ENCODE results near the gene SDHAF4.
"Not testable (repeated sequence)": the region's sequence is repeated elsewhere in the genome, so short reads cannot be mapped to it uniquely, and the experiment has no call there.

SDHAF4 gene

DNA sequence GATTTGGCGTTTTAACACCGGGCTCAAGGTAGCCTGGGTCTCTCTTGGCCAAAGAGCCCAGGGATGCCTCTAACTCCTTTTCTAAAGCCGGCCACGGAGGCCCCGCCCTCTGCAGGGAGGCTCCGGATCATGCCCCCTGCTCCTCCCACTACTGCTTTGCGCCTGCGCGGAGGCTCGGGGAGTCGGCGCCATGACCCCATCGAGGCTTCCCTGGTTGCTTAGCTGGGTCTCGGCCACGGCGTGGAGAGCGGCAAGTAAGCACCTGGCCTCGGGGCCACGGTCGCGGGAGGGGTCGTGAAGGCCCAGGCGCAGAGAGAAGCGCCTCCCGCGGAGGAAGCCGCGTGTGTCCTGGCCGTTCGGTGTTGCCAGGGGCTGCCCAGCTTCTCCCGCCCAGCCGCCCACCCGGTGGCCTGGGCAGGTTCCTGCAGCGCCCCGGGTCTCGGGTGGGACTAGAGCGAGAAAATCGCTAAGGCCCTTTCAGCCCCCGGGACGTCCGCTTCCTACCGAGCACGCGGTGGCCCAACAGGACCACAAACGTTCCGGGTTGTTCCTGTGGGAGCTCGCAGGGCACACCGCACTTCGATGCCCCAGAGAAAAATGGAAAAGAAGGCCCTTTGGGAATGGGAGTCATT, at the start of gene SDHAF4:
TSS of gene SDHAF4 (plus strand) at position 180 of the 632 bp plus-strand sequence. CDS start at position 191, 11 bp downstream.
- peak; percentile 83 to 89 (median 88) for DNase-seq (ENCODE audit: low read depth in 4 of 4, low spot score in 1 of 4)

- DNase-seq (ENCODE audit: low read depth in 4 of 4, low spot score in 1 of 4), result no peak
Measured at GRCh38 chr6:70518723-70519122, 48.0 kb upstream of the SDHAF4 start.

DNA sequence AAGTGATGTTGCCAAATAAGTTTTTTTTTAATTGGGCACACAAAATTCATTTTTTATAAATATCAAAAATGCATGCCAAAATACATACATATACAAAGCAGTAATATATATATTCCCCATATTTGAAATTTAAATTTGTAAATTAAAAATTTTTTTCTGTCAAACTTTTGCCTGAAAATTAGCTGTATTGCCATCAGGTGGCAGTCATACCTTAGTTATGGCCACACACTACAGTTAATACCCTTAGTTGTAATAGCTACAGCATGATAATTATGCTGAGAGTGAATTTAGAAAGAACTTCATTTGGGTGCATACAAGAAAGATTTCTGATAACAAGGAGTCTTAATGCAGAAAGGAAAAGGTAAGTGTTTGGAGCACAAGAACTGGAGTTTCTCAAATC, 46.2 kb upstream of the SDHAF4 start:
- DNase-seq (ENCODE audit: low read depth in 4 of 4, low spot score in 1 of 4), result no peak

DNA sequence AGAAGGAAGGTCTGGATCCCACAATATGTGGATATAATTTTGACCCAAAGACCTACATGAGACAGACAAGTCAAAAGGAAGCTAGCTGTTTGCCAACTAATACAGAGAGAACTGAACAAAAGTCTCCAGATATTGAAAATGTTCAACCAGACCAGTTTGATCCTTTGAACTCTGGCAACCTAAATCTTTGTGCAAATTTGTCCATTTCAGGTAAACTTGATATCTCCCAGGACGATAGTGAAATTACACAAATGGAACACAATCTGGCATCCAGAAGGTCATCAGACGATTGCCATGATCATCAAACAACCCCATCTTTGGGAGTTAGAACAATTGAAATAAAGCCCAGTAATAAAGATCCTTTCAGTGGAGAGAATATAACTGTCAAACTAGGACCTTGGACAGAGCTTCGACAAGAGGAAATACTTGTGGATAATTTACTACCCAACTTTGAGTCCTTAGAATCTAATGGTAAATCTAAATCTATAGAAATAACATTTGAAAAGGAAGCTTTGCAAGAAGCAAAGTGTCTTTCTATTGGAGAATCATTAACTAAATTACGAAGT, 41.9 kb upstream of the SDHAF4 start:
- DNase-seq (ENCODE audit: low read depth in 4 of 4, low spot score in 1 of 4), result no peak

GRCh38 chr6:70527071-70527737, 39.5 kb upstream of the SDHAF4 start:
- no peak for DNase-seq (ENCODE audit: low read depth in 4 of 4, low spot score in 1 of 4)

DNA sequence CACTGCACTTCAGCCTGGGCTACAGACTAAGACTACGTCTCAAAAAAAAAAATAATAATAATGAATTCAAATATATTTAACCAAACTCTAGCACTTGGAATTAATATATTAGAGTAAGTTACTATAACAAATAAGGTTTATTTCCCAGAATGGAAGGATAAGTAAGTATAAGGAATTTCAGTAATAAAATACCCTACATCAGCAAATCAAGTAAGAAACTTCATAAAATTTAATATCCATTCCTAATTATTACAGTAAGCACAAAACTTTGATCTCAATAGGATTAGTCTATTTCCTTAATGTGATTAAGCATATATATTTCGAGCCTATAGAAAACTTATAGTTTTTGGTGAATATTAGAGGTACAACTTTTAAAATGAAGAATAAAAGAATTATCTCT, 36.7 kb upstream of the SDHAF4 start:
- no peak for DNase-seq (ENCODE audit: low read depth in 4 of 4, low spot score in 1 of 4)

- DNase-seq (ENCODE audit: low read depth in 4 of 4, low spot score in 1 of 4), result no peak
Measured at GRCh38 chr6:70531133-70531532, 35.6 kb upstream of the SDHAF4 start.

- DNase-seq (ENCODE audit: low read depth in 4 of 4, low spot score in 1 of 4), result no peak
Measured at GRCh38 chr6:70537266-70537665, 29.5 kb upstream of the SDHAF4 start.

- no peak for DNase-seq (ENCODE audit: low read depth in 4 of 4, low spot score in 1 of 4)
Measured at GRCh38 chr6:70538376-70538775, 28.4 kb upstream of the SDHAF4 start.

GRCh38 chr6:70547313-70547712, 19.4 kb upstream of the SDHAF4 start:
- DNase-seq (ENCODE audit: low read depth in 4 of 4, low spot score in 1 of 4), result no peak

GRCh38 chr6:70547905-70548304, 18.8 kb upstream of the SDHAF4 start:
- no peak for DNase-seq (ENCODE audit: low read depth in 4 of 4, low spot score in 1 of 4)

GRCh38 chr6:70549327-70549726, 17.4 kb upstream of the SDHAF4 start:
- no peak for DNase-seq (ENCODE audit: low read depth in 4 of 4, low spot score in 1 of 4)

DNA sequence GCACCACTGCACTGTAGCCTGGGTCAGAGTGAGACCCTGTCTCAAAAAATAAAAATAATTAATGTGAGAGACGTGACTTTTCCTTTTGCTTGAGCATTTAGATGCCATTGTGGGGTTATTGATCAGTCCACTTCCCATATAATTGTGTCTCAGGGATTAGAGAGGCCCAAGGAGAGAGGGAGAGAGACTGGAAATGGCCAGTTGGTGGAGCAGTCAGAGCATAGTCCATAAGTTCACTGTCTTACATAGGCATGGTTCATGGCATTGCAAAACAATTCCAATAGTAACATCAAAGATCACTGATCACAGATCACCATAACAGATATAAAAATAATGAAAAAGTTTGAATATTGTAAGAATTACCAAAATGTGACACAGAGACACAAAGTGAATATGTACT, 15.2 kb upstream of the SDHAF4 start:
- DNase-seq (ENCODE audit: low read depth in 4 of 4, low spot score in 1 of 4), result no peak

DNA sequence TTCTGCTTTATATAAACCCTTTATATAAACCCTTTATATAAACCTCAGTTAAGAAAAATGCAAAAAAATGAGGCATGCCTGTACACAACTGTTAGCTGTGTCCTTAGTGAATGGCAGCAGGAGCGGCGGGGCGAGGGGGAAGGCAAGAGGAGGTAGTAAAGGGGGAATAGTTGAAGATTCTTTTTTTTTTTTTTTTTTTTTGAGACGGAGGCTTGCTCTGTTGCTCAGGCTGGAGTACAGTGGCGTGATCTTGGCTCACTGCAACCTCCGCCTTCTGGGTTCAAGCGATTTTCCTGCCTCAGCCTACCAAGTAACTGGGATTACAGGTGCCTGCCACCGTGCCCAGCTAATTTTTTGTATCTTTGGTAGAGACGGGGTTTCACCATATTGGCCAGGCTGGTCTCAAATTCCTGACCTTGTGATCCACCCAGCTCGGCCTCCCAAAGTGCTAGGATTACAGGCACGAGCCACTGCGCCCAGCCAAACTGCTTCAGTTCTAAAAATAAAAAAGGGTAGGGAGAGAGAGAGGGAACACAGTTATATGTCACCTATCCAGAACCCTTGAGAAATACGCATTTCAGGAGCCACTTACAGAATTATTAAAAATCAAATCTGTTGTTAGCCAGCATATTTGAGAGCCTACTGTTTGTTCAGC, 14.3 kb upstream of the SDHAF4 start:
- not testable (repeated sequence) for DNase-seq (ENCODE audit: low read depth in 4 of 4, low spot score in 1 of 4)

DNA sequence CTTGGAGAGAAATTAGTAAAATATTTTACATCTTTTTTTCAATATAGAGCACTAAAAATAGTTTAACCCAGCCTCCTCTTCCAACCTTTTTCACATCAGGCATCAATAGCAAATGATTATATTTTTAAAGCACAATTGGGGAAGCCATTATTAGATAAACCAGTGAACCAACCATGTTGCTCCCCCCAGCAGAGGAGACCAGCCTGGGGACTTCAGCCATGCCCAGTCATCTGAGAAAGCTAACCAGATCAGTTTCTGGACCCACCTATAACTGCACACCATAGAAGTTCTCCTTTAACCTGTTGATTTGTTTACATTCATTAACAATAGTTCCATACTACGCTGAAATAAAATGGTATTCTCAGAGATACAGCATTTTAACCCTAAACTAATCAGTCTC, 13.8 kb upstream of the SDHAF4 start:
- DNase-seq (ENCODE audit: low read depth in 4 of 4, low spot score in 1 of 4), result no peak

DNA sequence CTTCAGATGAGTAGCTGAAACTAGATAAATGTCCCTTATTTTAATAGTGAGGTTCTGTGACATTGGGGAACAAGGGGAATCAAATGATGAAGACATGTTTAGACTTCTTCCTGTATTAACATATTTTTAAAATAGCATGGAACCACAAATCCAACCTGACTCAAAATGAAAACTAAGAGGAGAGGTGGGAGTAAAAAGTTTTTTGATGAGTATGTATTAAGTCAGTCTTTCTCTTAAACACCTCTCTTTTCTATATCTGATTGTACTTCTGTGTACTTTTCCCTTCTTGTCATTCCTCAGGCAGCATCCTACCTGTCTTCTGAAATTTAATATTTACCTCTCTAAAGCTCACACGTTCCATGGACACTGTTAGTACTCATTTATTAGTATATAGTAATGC, 8.7 kb upstream of the SDHAF4 start:
- no peak for DNase-seq (ENCODE audit: low read depth in 4 of 4, low spot score in 1 of 4)

GRCh38 chr6:70562401-70562800, 4.3 kb upstream of the SDHAF4 start:
- not testable (repeated sequence) for DNase-seq (ENCODE audit: low read depth in 4 of 4, low spot score in 1 of 4)

- DNase-seq (ENCODE audit: low read depth in 4 of 4, low spot score in 1 of 4), result no peak
Measured at GRCh38 chr6:70563530-70563929, 3.2 kb upstream of the SDHAF4 start.

DNA sequence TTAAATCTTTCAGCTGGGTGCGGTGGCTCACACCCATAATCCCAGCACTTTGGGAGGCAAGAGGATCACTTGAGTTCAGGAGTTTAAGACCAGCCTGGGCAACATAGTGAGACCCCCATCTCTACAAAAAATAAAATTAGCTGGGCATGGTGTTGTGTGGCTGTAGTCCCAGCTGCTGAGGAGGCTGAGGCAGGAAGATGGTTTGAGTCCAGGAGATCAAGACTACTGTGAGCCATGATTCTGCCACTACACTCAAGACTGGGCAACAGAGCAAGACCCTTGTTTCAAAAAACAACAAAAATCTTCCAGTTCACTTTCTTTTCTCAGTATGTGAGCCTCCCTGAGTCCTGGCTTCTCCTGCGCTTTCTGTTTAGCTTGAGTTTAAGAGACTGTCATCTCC, 7.9 kb downstream of the SDHAF4 start:
- DNase-seq (ENCODE audit: low read depth in 4 of 4, low spot score in 1 of 4), result no peak

DNA sequence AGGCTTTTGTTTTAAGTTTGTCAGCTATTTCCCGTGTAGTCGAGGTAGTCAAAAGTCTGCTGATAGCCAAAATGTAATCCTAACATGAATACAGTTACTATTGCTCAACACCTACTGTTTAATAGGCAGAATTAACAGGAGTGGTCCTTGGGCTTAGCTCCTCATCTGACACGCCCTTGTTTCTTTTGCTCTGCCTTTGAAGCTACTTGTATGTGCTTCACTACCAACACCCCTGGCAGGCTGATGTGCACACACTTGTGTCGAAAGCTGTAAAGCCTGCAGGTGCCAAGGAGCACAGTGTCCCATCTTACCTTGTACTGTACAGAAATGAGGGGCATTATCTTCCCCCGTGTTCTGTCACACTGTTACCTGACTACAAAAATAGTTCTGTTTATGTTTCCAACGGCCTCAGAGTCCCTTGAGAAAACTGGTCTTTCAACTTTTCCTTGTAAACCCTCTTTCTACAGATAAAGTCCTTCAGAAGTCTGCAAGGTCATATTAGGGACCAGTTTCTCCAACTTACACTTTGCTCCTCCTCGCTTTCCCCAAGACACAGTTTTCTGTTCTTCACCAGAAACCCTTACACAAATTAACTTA, 9.3 kb downstream of the SDHAF4 start:
- DNase-seq (ENCODE audit: low read depth in 4 of 4, low spot score in 1 of 4), result no peak

DNA sequence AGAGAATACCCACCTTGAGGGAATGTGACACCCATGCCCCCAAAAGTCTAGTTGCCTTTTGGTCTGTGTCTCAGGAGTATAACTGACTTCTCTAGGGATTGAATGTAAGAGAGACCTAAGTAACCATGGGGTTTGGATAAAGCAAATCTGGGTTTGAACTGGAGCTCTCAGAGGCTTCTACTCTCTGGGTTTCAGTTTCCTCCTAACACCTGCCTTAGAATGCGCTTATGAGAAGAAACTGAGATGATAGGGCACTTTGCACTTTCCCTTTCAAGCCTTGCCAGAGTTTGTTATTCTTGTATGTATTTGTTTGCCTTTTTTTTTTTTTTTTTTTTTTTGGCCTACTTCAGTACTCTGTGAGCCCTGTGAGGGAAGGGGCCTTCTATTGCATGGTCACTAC, 19.4 kb downstream of the SDHAF4 start:
- DNase-seq (ENCODE audit: low read depth in 4 of 4, low spot score in 1 of 4), result no peak

GRCh38 chr6:70590400-70590799, 23.7 kb downstream of the SDHAF4 start:
- DNase-seq (ENCODE audit: low read depth in 4 of 4, low spot score in 1 of 4), result no peak

All from stimulated activated CD4-positive, alpha-beta T cell treated with anti-CD3 and anti-CD28 coated beads, Interleukin-1b, Interleukin-23, amount 100 ng/mL, for 24 hours (primary cell).